Panc1 (cell line): Measurements from ENCODE around the gene ADISSP.

Experiments
- CTCF ChIP-seq: fragments of 450-650 bp; IDR thresholded peaks from 2 replicates; pipeline ENCODE4 v1.5.1; 2017; ENCODE audit warnings: mild to moderate bottlenecking
- SIN3A ChIP-seq: IDR thresholded peaks from 2 replicates; pipeline ENCODE4 v1.6.1; 2012; ENCODE audit warnings: low read depth, mild to moderate bottlenecking, low read length, moderate library complexity, borderline replicate concordance; ENCODE audit not compliant: insufficient read depth
- TF ChIP-seq, protein P1 (sequence below), 2 experiments: IDR thresholded peaks; 2 replicates each; pipeline ENCODE4 v1.6.1; 2011 to 2012; ENCODE audit warnings: low read depth in 2 of 2, control low read depth in 1 of 2, low read length in 1 of 2, mild to moderate bottlenecking in 1 of 2, moderate library complexity in 1 of 2; ENCODE audit not compliant: insufficient read depth in 1 of 2

GRCh38 chr20:3745686-3746173, 21.8 kb downstream of the ADISSP start:
- TF ChIP-seq CTCF (no peak), SIN3A (no peak)
- TF ChIP-seq, protein P1, sequence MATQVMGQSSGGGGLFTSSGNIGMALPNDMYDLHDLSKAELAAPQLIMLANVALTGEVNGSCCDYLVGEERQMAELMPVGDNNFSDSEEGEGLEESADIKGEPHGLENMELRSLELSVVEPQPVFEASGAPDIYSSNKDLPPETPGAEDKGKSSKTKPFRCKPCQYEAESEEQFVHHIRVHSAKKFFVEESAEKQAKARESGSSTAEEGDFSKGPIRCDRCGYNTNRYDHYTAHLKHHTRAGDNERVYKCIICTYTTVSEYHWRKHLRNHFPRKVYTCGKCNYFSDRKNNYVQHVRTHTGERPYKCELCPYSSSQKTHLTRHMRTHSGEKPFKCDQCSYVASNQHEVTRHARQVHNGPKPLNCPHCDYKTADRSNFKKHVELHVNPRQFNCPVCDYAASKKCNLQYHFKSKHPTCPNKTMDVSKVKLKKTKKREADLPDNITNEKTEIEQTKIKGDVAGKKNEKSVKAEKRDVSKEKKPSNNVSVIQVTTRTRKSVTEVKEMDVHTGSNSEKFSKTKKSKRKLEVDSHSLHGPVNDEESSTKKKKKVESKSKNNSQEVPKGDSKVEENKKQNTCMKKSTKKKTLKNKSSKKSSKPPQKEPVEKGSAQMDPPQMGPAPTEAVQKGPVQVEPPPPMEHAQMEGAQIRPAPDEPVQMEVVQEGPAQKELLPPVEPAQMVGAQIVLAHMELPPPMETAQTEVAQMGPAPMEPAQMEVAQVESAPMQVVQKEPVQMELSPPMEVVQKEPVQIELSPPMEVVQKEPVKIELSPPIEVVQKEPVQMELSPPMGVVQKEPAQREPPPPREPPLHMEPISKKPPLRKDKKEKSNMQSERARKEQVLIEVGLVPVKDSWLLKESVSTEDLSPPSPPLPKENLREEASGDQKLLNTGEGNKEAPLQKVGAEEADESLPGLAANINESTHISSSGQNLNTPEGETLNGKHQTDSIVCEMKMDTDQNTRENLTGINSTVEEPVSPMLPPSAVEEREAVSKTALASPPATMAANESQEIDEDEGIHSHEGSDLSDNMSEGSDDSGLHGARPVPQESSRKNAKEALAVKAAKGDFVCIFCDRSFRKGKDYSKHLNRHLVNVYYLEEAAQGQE (IDR thresholded peaks at IDR 0.05; ENCODE audit: insufficient read depth in 1 of 2, low read depth in 2 of 2, low read length in 1 of 2), result no peak
